Tibial nerve (tissue), 4 donors: ENCODE results near the gene KIAA0753. TPM values are rescaled to one million over a fixed set of nuclear protein-coding genes. Genes with fewer than 3 reads are reported as not detected.

ENCODE experiments used
- DNase-seq, 2 donors: peaks; one replicate each; pipeline ENCODE4 v3.0.0-alpha.2; 2019; ENCODE audit warnings: low spot score in 2 of 2
- H3K27ac ChIP-seq, 4 donors: fragments of 200-600 bp; sonication (generic) in 3 of 4; one replicate each; pipeline ENCODE4 v1.5.1; 2017 to 2019; ENCODE audit warnings: mild to moderate bottlenecking in 1 of 4
- H3K27me3 ChIP-seq, 2 donors: fragments of 200-600 bp; sonication (generic) in 1 of 2; one replicate each; pipeline versions ENCODE4 v1.5.1 to v1.6.0; 2017 to 2019
- H3K36me3 ChIP-seq, 3 donors: fragments of 200-600 bp; sonication (generic); one replicate each; pipeline ENCODE4 v1.5.1; 2018 to 2019
- H3K4me1 ChIP-seq, 4 donors: fragments of 200-600 bp; sonication (generic) in 3 of 4; one replicate each; pipeline ENCODE4 v1.5.1; 2017 to 2019
- H3K4me3 ChIP-seq, 4 donors: fragments of 200-600 bp; sonication (generic) in 3 of 4; one replicate each; pipeline ENCODE4 v1.5.1; 2017 to 2019; ENCODE audit warnings: mild to moderate bottlenecking in 1 of 4, moderate library complexity in 1 of 4
- H3K9me3 ChIP-seq, 4 donors: fragments of 200-600 bp; sonication (generic) in 3 of 4; one replicate each; pipeline ENCODE4 v1.5.1; 2017 to 2019
- CTCF ChIP-seq, 5 experiments: fragments of 200-600 bp in 3 of 5; fragments of 450-650 bp in 2 of 5; sonication (generic) in 3 of 5; IDR thresholded peaks; one replicate each; pipeline ENCODE4 v1.5.1; 2016 to 2019; ENCODE audit warnings: antibody characterized with exemption in 5 of 5, mild to moderate bottlenecking in 3 of 5, moderate library complexity in 2 of 5
- EP300 ChIP-seq, 2 donors: sonication (generic); formaldehyde crosslinking; IDR thresholded peaks; one replicate each; pipeline ENCODE4 v1.6.1; 2017; ENCODE audit warnings: antibody characterized with exemption in 2 of 2, mild to moderate bottlenecking in 1 of 2
- POLR2A ChIP-seq, 2 donors: fragments of 450-650 bp; IDR thresholded peaks; one replicate each; pipeline ENCODE4 v1.6.1; 2017; ENCODE audit warnings: antibody characterized with exemption in 2 of 2, mild to moderate bottlenecking in 2 of 2, moderate library complexity in 2 of 2
- WGBS, 2 donors: methylation state at CpG; one replicate each; pipeline ENCODE4 v1.1.5; 2018; 5-methylcytosine and 5-hydroxymethylcytosine counted together
- small RNA-seq: library from RNA; depleted of rRNA; stranded (forward); fragments of <200 nt; gene quantifications from one replicate; pipeline ENCODE3, GENCODE V24; 2016
- total RNA-seq, 4 donors: library from RNA; depleted of rRNA; stranded (reverse); fragments of >200 nt; gene quantifications; one replicate each; pipeline ENCODE4 v1.1.0, GENCODE V29; 2016

KIAA0753 gene
- total RNA-seq, 4 donors from 2014 or later, result 14.1 to 24.0 (median 16.9) TPM

GRCh38 chr17:6530324-6530920 lies 110.1 kb downstream of the KIAA0753 start:
- Histone ChIP-seq H3K9me3 (no peaks in the 10 kb centered on the region), H3K36me3 (no peaks in the 10 kb centered on the region), H3K27ac (no peak overlapping the region), H3K4me3 (no peak overlapping the region), H3K27me3 (no peaks in the 10 kb centered on the region), H3K4me1 (no peaks in the 10 kb centered on the region)
- no peak for TF ChIP-seq CTCF (IDR thresholded peaks at IDR 0.05)
- no peak for TF ChIP-seq EP300 (IDR thresholded peaks at IDR 0.05)
- no peak for DNase-seq
- WGBS, 2 donors, result 68 to 73% methylated on average over 5 of the region's 5 CpGs

- H3K4me3 ChIP-seq, result no peak overlapping the region
- no peaks in the 10 kb centered on the region for H3K4me1 ChIP-seq
- TF ChIP-seq EP300 (IDR thresholded peaks at IDR 0.05) (no peak), POLR2A (IDR thresholded peaks at IDR 0.05) (no peak), CTCF (IDR thresholded peaks at IDR 0.05) (no peak)
- H3K27me3 ChIP-seq, result no peaks in the 10 kb centered on the region
- no peak overlapping the region for H3K27ac ChIP-seq
- no peaks in the 10 kb centered on the region for H3K36me3 ChIP-seq
- H3K9me3 ChIP-seq, result no peaks in the 10 kb centered on the region
- WGBS, 2 donors, result 50 to 58% methylated on average over 3 of the region's 3 CpGs
- no peak for DNase-seq
Observed at GRCh38 chr17:6528557-6528956, 112.0 kb downstream of the KIAA0753 start.

Small RNAs within 50 kb of the gene (small RNA-seq; reads per million reads assigned to genes)
- gene MIR4520-1 (not detected), gene RNA5SP435 (0.47 reads per million)

Other genes with a start within 250 kb of the KIAA0753 start
- not detected for gene AIPL1, start 205.6 kb downstream of the KIAA0753 start, total RNA-seq
- under 1 TPM in 2 of 4 donors, not detected in 2; 0.42 to 0.59 TPM for gene PIMREG, start 196.3 kb downstream of the KIAA0753 start, total RNA-seq
- gene PITPNM3, start 84.2 kb downstream of the KIAA0753 start, total RNA-seq, result 1 to 10 TPM in 3 of 4 donors, under 1 TPM in 1; 0.90 to 5.2 (median 2.3) TPM
- gene TXNDC17, start 349 bp upstream of the KIAA0753 start, total RNA-seq, result 100 to 1,000 TPM in 1 of 4 donors, 10 to 100 TPM in 3; 31.8 to 124 (median 85.6) TPM
- 10 to 100 TPM in 1 of 4 donors, 1 to 10 TPM in 3; 4.5 to 12.6 (median 6.6) TPM for gene MED31, start 10.9 kb upstream of the KIAA0753 start, total RNA-seq
- gene C17orf100, start 11.1 kb upstream of the KIAA0753 start, total RNA-seq, result 1 to 10 TPM in 3 of 4 donors, not detected in 1; 2.1 to 3.9 (median 3.5) TPM
- not detected for gene SLC13A5, start 72.7 kb upstream of the KIAA0753 start, total RNA-seq
- 10 to 100 TPM; 25.2 to 50.3 (median 45.6) TPM for gene XAF1, start 115.3 kb upstream of the KIAA0753 start, total RNA-seq
- gene FBXO39, start 135.5 kb upstream of the KIAA0753 start, total RNA-seq, result under 1 TPM in 2 of 4 donors, not detected in 2; 0.20 to 0.21 TPM
- gene TEKT1, start 191.0 kb upstream of the KIAA0753 start, total RNA-seq, result not detected